GM12873 (cell line): ENCODE measurements around the gene RASSF5.

Experiments used
- TF ChIP-seq, protein P1 (sequence below): IDR thresholded peaks from 2 replicates; pipeline ENCODE4 v1.5.1; 2012; ENCODE audit warnings: low read depth, mild to moderate bottlenecking, moderate library complexity, low read length, control low read depth; ENCODE audit not compliant: insufficient read depth; ENCODE audit errors: missing control alignments

RASSF5 gene

GRCh38 chr1:206589206-206589605 lies 81.9 kb downstream of the RASSF5 start:
- TF ChIP-seq, protein P1, sequence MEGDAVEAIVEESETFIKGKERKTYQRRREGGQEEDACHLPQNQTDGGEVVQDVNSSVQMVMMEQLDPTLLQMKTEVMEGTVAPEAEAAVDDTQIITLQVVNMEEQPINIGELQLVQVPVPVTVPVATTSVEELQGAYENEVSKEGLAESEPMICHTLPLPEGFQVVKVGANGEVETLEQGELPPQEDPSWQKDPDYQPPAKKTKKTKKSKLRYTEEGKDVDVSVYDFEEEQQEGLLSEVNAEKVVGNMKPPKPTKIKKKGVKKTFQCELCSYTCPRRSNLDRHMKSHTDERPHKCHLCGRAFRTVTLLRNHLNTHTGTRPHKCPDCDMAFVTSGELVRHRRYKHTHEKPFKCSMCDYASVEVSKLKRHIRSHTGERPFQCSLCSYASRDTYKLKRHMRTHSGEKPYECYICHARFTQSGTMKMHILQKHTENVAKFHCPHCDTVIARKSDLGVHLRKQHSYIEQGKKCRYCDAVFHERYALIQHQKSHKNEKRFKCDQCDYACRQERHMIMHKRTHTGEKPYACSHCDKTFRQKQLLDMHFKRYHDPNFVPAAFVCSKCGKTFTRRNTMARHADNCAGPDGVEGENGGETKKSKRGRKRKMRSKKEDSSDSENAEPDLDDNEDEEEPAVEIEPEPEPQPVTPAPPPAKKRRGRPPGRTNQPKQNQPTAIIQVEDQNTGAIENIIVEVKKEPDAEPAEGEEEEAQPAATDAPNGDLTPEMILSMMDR: no peak

GRCh38 chr1:206590025-206590758 lies 82.9 kb downstream of the RASSF5 start:
- TF ChIP-seq, protein P1: peak; percentile 58

DNA sequence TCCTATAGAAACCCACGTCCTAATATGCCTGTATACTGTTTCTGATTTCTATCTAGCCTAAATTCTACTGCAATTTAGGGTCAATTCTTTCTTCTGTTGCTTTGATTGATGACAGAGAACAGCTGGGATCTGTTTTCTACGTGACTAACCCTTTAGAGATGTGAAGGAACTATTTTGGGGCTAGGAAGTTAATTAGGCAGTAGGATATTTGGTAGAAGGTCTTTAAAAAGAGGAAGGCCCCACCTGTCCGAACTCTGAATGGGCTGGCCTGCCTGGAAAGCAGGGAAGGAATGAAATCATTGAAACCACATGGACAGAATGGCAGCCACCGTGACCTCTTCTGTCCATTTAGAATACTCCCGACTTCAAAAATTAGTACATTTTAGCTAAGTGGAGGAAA lies 83.9 kb downstream of the RASSF5 start:
- TF ChIP-seq, protein P1: no peak

GRCh38 chr1:206591696-206592095 lies 84.4 kb downstream of the RASSF5 start:
- TF ChIP-seq, protein P1: no peak

DNA sequence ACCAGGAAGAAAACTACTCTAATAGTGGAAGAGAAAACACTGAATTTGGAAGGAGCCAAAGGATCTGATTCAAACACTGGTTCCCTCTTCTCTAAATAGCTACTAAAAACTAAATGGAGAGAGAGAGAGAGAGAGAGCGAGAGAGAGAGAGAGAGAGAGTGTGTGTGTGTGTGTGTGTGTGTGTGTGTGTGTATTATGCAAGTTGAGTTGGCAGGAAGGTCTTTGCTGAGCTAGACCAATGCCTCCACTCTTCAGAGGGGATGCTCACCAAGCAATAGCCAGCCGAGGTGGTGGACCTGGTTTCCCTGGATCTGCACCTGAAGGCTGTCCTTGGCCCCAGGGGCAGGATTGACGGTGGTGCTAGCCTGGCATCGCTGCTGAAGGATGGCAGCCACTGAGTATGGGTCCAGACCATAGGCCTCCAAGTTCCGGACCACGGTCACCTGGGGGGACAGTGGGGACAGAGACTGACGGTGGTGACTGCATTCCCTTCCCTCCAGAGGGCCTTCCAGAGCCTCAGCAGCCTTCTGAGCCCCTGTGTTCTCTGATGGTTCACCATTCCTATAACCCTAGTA lies 86.1 kb downstream of the RASSF5 start:
- TF ChIP-seq, protein P1: no peak

- TF ChIP-seq, protein P1: no peak
Measured at GRCh38 chr1:206595581-206596318, 88.4 kb downstream of the RASSF5 start.

DNA sequence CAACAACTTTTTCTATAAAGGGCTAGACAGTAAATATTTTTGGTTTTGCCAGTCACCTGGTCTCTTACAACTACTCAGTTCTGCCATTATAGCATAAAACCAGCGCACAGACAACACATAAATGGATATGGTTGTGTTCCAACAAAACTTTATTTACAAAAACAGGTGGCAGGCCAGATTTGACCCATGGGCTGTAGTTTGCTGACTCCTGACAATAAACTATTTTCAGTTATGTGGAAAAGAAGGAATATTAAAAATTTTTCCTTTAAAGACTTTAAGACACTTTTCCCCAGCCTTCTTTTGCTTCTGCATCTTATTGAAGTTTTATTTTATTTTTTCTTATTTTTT lies 89.0 kb downstream of the RASSF5 start:
- TF ChIP-seq, protein P1: no peak
